Upper lobe of left lung (tissue), 6 donors: Measurements from ENCODE around the gene PHEX. TPM values are rescaled to one million over a fixed set of nuclear protein-coding genes. Genes with fewer than 3 reads are reported as not detected.

Source experiments
- ATAC-seq, 2 donors: fragments of 200-7000 bp; cut with Tn5 transposase; one replicate each; pipeline ENCODE4 v1.9.1; 2022; ENCODE audit warnings: mild to moderate bottlenecking in 2 of 2, moderate library complexity in 2 of 2; ENCODE audit not compliant: low FRiP score in 2 of 2
- DNase-seq, 2 donors: peaks; one replicate each; pipeline ENCODE4 v3.0.0-alpha.2; 2019 to 2020
- H3K27ac ChIP-seq, 4 donors: fragments of 200-600 bp; sonication (generic); one replicate each; pipeline ENCODE4 v1.5.1; 2016 to 2019
- H3K27me3 ChIP-seq, 4 donors: fragments of 200-600 bp; sonication (generic); one replicate each; pipeline ENCODE4 v1.5.1; 2017 to 2019
- H3K36me3 ChIP-seq, 4 donors: fragments of 200-600 bp; sonication (generic); one replicate each; pipeline ENCODE4 v1.5.1; 2016 to 2019
- H3K4me1 ChIP-seq, 4 donors: fragments of 200-600 bp; sonication (generic); one replicate each; pipeline ENCODE4 v1.5.1; 2018 to 2019
- H3K4me3 ChIP-seq, 4 donors: fragments of 200-600 bp; sonication (generic); one replicate each; pipeline ENCODE4 v1.5.1; 2017 to 2019; ENCODE audit warnings: mild to moderate bottlenecking in 2 of 4, moderate library complexity in 1 of 4
- H3K9me3 ChIP-seq, 4 donors: fragments of 200-600 bp; sonication (generic); one replicate each; pipeline ENCODE4 v1.5.1; 2018 to 2019
- CTCF ChIP-seq, 6 experiments: fragments of 450-650 bp in 4 of 6; fragments of 200-600 bp in 2 of 6; sonication (generic) in 2 of 6; IDR thresholded peaks; one replicate each; pipeline ENCODE4 v1.5.1; 2016 to 2019; ENCODE audit warnings: antibody characterized with exemption in 6 of 6
- EP300 ChIP-seq, 4 donors: sonication (generic); formaldehyde crosslinking; IDR thresholded peaks; one replicate each; pipeline ENCODE4 v1.5.1; 2017; ENCODE audit warnings: antibody characterized with exemption in 4 of 4, control low read depth in 2 of 4
- POLR2A ChIP-seq, 4 donors: fragments of 450-650 bp; IDR thresholded peaks; one replicate each; pipeline ENCODE4 v1.5.1; 2016 to 2017; ENCODE audit warnings: antibody characterized with exemption in 4 of 4, mild to moderate bottlenecking in 2 of 4
- POLR2AphosphoS5 ChIP-seq, 2 donors: sonication (generic); formaldehyde crosslinking; IDR thresholded peaks; one replicate each; pipeline ENCODE4 v1.5.1; 2017; ENCODE audit warnings: antibody characterized with exemption in 2 of 2
- WGBS, 2 donors: methylation state at CpG; one replicate each; pipeline ENCODE4 v1.1.5; 2017 to 2018; 5-methylcytosine and 5-hydroxymethylcytosine counted together
- total RNA-seq, 6 donors: library from RNA; depleted of rRNA in 4 of 6; stranded (reverse); fragments of >200 nt in 4 of 6; gene quantifications; one replicate each; pipeline versions ENCODE4 v1.1.0 to v1.2.1, GENCODE V29; 2016 to 2021
- donor health status: DM: no; HTN: no; CAD: no; lungs with moderate emphysema.
- donor health status: DM: no; HTN: yes; CAD: no; lungs with severe emphysema.

Gene PHEX
- total RNA-seq, 6 donors from 2014 or later: 0.80 to 4.9 (median 1.4) TPM

GRCh38 chrX:22165732-22166457, 133.8 kb downstream of the PHEX start:
- Histone ChIP-seq H3K4me1 (no peaks in the 10 kb centered on the region), H3K27ac (no peak overlapping the region), H3K36me3 (no peaks in the 10 kb centered on the region), H3K27me3 (no peaks in the 10 kb centered on the region), H3K4me3 (no peak overlapping the region), H3K9me3 (no peaks in the 10 kb centered on the region)
- ATAC-seq (no peak), DNase-seq (no peak)
- TF ChIP-seq POLR2A (IDR thresholded peaks at IDR 0.05): no peak
- no peak for TF ChIP-seq CTCF (IDR thresholded peaks at IDR 0.05)
- TF ChIP-seq POLR2AphosphoS5 (IDR thresholded peaks at IDR 0.05): no peak
- no peak for TF ChIP-seq EP300 (IDR thresholded peaks at IDR 0.05)
- WGBS, 2 donors: 71 to 86% methylated on average over 4 of the region's 4 CpGs

GRCh38 chrX:22171287-22172060, 139.3 kb downstream of the PHEX start:
- DNase-seq (no peak), ATAC-seq (no peak)
- TF ChIP-seq CTCF (IDR thresholded peaks at IDR 0.05) (no peak), POLR2AphosphoS5 (IDR thresholded peaks at IDR 0.05) (no peak), POLR2A (IDR thresholded peaks at IDR 0.05) (no peak), EP300 (IDR thresholded peaks at IDR 0.05) (no peak)
- 62 to 88% methylated on average over 7 of the region's 7 CpGs for WGBS, 2 donors
- Histone ChIP-seq H3K4me1 (no peaks in the 10 kb centered on the region), H3K36me3 (no peaks in the 10 kb centered on the region), H3K27ac (no peak overlapping the region), H3K27me3 (no peaks in the 10 kb centered on the region), H3K9me3 (no peaks in the 10 kb centered on the region), H3K4me3 (no peak overlapping the region)

- no peaks in the 10 kb centered on the region for H3K36me3 ChIP-seq
- no peak overlapping the region for H3K4me3 ChIP-seq
- no peak for TF ChIP-seq POLR2A (IDR thresholded peaks at IDR 0.05)
- TF ChIP-seq EP300 (IDR thresholded peaks at IDR 0.05): no peak
- 85 to 97% methylated on average over 5 of the region's 5 CpGs for WGBS, 2 donors
- H3K4me1 ChIP-seq: no peaks in the 10 kb centered on the region
- DNase-seq (no peak), ATAC-seq (no peak)
- no peak overlapping the region for H3K27ac ChIP-seq
- H3K9me3 ChIP-seq: no peaks in the 10 kb centered on the region
- no peaks in the 10 kb centered on the region for H3K27me3 ChIP-seq
Observed at GRCh38 chrX:22173966-22174365, 141.8 kb downstream of the PHEX start.

GRCh38 chrX:22177950-22178515, 145.9 kb downstream of the PHEX start:
- Histone ChIP-seq H3K36me3 (no peaks in the 10 kb centered on the region), H3K27ac (no peak overlapping the region), H3K9me3 (no peaks in the 10 kb centered on the region), H3K4me3 (no peak overlapping the region), H3K27me3 (no peaks in the 10 kb centered on the region), H3K4me1 (no peaks in the 10 kb centered on the region)
- DNase-seq (no peak), ATAC-seq (no peak)
- 61 to 65% methylated on average over 7 of the region's 7 CpGs for WGBS, 2 donors
- TF ChIP-seq POLR2A (IDR thresholded peaks at IDR 0.05): no peak
- TF ChIP-seq CTCF (IDR thresholded peaks at IDR 0.05): no peak
- TF ChIP-seq POLR2AphosphoS5 (IDR thresholded peaks at IDR 0.05): no peak
- no peak for TF ChIP-seq EP300 (IDR thresholded peaks at IDR 0.05)

GRCh38 chrX:22184096-22184495, 152.0 kb downstream of the PHEX start:
- no peaks in the 10 kb centered on the region for H3K4me1 ChIP-seq
- no peaks in the 10 kb centered on the region for H3K36me3 ChIP-seq
- WGBS, 2 donors: 42 to 56% methylated on average over 2 of the region's 2 CpGs

More at GRCh38 chrX:22184096-22184495, 152.0 kb downstream of the PHEX start:
- TF ChIP-seq CTCF (IDR thresholded peaks at IDR 0.05) (no peak), POLR2A (IDR thresholded peaks at IDR 0.05) (no peak), POLR2AphosphoS5 (IDR thresholded peaks at IDR 0.05) (no peak), EP300 (IDR thresholded peaks at IDR 0.05) (no peak)
- Histone ChIP-seq H3K4me3 (no peak overlapping the region), H3K27me3 (no peaks in the 10 kb centered on the region), H3K27ac (no peak overlapping the region), H3K9me3 (no peaks in the 10 kb centered on the region)
- DNase-seq (no peak), ATAC-seq (no peak)
